Tibial nerve (tissue), 4 donors: ENCODE data around the gene TK2.

Source experiments
- EP300 ChIP-seq, 2 donors: sonication (generic); formaldehyde crosslinking; IDR thresholded peaks; one replicate each; pipeline ENCODE4 v1.6.1; 2017; ENCODE audit warnings: antibody characterized with exemption in 2 of 2, mild to moderate bottlenecking in 1 of 2
- POLR2A ChIP-seq, 2 donors: fragments of 450-650 bp; IDR thresholded peaks; one replicate each; pipeline ENCODE4 v1.6.1; 2017; ENCODE audit warnings: antibody characterized with exemption in 2 of 2, mild to moderate bottlenecking in 2 of 2, moderate library complexity in 2 of 2
- TF ChIP-seq, protein P1 (sequence below), 5 experiments: fragments of 200-600 bp in 3 of 5; fragments of 450-650 bp in 2 of 5; sonication (generic) in 3 of 5; IDR thresholded peaks; one replicate each; pipeline ENCODE4 v1.5.1; 2016 to 2019; ENCODE audit warnings: antibody characterized with exemption in 5 of 5, mild to moderate bottlenecking in 3 of 5, moderate library complexity in 2 of 5

DNA sequence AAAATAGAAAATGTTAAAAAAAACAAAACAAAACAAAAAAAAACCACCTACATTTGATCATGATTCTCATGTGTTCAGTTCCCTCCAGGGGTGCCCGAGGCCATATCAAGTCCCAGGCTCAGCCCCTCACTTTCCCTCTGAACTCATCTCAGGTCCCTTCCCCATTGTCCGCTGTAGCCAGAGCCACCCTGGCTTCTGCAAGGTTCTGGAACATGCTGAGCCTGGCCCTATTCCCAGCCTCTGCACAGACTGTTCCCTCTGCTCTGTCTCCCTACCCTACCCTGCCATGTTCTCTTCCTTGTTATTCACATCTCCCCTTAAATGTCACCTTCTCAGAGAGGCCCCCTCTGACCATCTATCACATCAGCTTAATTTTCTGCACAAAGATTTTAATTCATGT lies 46.9 kb downstream of the TK2 start:
- TF ChIP-seq, protein P1, sequence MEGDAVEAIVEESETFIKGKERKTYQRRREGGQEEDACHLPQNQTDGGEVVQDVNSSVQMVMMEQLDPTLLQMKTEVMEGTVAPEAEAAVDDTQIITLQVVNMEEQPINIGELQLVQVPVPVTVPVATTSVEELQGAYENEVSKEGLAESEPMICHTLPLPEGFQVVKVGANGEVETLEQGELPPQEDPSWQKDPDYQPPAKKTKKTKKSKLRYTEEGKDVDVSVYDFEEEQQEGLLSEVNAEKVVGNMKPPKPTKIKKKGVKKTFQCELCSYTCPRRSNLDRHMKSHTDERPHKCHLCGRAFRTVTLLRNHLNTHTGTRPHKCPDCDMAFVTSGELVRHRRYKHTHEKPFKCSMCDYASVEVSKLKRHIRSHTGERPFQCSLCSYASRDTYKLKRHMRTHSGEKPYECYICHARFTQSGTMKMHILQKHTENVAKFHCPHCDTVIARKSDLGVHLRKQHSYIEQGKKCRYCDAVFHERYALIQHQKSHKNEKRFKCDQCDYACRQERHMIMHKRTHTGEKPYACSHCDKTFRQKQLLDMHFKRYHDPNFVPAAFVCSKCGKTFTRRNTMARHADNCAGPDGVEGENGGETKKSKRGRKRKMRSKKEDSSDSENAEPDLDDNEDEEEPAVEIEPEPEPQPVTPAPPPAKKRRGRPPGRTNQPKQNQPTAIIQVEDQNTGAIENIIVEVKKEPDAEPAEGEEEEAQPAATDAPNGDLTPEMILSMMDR (IDR thresholded peaks at IDR 0.05), result no peak
- TF ChIP-seq POLR2A (IDR thresholded peaks at IDR 0.05) (no peak), EP300 (IDR thresholded peaks at IDR 0.05) (peak in 1 of 2 donors; percentile 42)
